ENCODE data around the gene LRRN3.

The LRRN3 gene

GRCh38 chr7:111080495-111081105 lies 10.3 kb upstream of the LRRN3 start:
- no peak for DNase-seq (ENCODE audit: low read depth)

GRCh38 chr7:111081546-111082267 lies 9.2 kb upstream of the LRRN3 start:
- DNase-seq (ENCODE audit: low read depth): no peak

DNA sequence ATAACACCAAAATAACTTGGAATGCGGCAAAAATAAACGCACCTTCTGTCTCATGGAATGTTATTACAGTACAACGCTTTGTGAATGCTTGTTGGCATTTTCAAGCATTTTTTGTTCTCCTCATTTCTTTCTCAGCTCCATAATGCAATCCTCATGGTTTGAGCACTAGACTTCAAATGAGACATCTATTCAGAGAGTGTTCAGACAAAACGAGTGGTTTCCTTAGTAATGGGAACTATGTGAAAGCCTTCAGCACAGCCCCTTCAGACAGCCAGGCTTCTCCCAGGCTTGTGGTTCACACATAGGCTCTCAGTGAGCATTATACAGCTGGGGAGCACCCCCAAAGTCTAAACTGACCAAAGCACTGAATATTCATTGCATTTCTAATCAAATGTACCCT lies 8.6 kb upstream of the LRRN3 start:
- DNase-seq (ENCODE audit: low read depth): no peak

DNA sequence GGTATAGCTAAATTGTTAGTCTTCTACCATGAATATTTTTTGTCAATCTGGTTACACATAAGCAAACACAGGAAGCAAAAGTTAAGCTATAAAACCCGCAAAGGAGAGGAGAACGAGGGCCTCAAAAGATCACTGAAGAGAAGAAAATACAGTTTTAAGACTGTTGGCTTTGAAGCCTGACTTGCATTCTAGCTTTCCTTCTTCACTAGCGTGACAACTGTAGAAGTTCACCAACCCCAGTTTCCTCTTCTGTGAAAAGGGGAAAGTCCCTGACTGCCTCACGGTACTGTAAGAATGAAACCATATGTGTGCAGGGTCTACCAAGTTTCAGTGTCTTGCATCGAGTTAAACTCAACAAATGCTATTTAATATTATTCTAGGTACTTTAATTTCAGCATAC lies 7.5 kb upstream of the LRRN3 start:
- no peak for DNase-seq (ENCODE audit: low read depth)

GRCh38 chr7:111085356-111085755 lies 5.6 kb upstream of the LRRN3 start:
- no peak for DNase-seq (ENCODE audit: low read depth)

- no peak for DNase-seq (ENCODE audit: low read depth)
Measured at GRCh38 chr7:111086532-111086931, 4.4 kb upstream of the LRRN3 start.

GRCh38 chr7:111088328-111088727 lies 2.6 kb upstream of the LRRN3 start:
- DNase-seq (ENCODE audit: low read depth): no peak

DNA sequence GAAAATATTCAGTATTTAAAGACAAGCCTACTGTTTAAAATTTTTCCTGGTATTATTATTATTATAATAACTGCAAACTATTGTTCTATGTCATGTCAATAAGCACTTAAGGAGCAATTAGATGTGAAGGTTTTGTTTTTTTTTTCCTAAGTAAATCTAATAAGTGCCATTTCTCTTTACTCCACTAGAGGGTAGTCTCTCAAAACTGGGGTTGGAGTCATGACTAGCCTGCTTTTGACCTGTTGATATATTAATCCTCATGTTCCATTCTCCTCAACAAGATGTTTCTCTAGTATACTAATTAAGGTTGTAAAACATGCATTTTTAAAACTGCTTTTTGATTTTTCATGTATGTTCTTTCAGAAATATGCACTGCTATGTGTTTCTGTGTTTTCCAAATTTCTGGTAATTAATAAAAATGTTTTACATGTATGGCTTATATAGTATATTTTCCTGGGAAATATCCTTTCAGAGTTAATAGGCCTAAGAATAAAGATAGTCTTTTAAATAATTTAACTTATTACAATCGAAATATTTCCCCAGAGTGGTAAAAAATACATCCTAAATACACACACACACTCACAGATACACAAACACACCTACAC lies 1.0 kb upstream of the LRRN3 start:
- DNase-seq (ENCODE audit: low read depth): peak; percentile 33

- DNase-seq (ENCODE audit: low read depth): no peak
Measured at GRCh38 chr7:111091593-111092358, 849 bp downstream of the LRRN3 start.

- DNase-seq (ENCODE audit: low read depth): no peak
Measured at GRCh38 chr7:111092406-111093236, 1.7 kb downstream of the LRRN3 start.

GRCh38 chr7:111093496-111093895 lies 2.6 kb downstream of the LRRN3 start:
- DNase-seq (ENCODE audit: low read depth): no peak

DNA sequence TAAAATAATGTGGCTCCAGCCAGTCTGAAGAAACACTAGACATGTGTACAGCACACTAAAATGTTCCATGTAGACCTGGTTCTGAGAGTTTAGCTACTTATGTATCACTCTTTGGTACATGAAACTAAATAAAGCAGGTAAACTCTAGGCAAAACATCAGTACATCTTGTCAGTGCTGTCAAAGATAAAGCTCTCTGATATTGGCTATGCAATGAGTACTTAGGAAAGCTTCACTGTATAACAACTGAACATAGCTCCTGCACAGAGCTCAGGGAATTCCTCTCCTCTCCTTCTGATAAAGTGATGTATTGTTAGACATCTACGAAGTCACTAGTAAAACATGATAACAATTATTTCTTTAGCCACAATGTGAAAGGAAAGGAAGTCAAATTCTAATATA lies 3.5 kb downstream of the LRRN3 start:
- no peak for DNase-seq (ENCODE audit: low read depth)

GRCh38 chr7:111096997-111097396 lies 6.1 kb downstream of the LRRN3 start:
- no peak for DNase-seq (ENCODE audit: low read depth)

DNA sequence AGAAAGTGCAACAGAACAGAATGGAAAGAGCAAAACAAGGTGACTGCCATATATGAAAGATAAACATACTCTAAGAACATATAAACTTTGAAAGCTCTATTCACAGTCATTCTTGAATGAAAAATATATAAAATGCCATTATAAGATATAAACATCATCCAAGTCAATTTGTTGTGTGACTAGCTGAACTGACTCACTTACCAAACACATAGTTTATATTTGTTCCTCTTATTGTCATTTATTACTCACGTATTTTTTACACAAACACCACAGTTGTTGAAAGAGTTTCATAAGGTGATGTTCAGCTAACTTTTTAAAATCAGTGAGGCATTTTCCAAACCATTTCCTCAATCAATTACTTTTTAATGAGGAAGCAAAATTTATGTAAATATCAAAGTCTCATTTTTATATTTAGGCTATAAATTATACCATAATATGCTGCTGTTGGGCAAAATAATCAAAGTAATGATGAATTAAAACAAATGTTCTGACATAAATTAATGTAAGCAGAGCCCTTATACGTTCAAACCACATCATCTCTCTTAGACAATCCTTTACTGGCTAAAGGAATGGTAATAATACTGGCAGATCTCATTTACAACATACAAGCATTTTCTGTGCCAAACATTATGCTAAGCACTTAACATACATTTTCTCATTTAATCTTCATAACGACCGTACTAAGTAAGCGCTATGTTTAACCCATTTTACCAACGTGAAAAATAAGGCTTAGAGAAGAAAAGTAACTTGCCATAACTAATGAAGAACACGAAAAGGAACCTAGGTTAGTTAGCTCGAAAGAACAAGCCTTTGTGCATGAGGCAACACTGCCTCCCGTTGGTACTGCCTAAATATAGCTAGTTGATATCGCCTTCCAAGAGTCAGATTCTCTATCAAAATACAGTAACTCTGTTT lies 7.3 kb downstream of the LRRN3 start:
- no peak for DNase-seq (ENCODE audit: low read depth)

GRCh38 chr7:111098926-111099250 lies 8.0 kb downstream of the LRRN3 start:
- no peak for DNase-seq (ENCODE audit: low read depth)

GRCh38 chr7:111101856-111102646 lies 11.1 kb downstream of the LRRN3 start:
- no peak for DNase-seq (ENCODE audit: low read depth)

DNA sequence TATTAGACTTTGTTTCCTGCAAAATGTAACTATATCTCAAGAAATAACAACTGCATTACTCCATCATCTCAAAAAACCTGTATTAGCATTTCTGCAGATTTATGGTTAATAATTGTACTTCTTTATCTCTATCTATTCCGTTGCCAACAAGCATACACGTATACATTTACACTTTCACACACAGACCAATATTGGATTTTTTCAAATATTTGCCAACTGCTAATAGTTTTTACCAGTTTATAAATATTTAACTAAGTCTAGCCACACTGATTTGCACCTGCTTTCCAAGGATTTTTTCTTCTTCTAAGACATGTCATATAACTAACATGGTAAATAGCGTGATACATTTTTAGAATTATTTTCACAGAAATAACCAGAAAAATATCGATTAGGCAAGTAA lies 12.2 kb downstream of the LRRN3 start:
- no peak for DNase-seq (ENCODE audit: low read depth)

DNA sequence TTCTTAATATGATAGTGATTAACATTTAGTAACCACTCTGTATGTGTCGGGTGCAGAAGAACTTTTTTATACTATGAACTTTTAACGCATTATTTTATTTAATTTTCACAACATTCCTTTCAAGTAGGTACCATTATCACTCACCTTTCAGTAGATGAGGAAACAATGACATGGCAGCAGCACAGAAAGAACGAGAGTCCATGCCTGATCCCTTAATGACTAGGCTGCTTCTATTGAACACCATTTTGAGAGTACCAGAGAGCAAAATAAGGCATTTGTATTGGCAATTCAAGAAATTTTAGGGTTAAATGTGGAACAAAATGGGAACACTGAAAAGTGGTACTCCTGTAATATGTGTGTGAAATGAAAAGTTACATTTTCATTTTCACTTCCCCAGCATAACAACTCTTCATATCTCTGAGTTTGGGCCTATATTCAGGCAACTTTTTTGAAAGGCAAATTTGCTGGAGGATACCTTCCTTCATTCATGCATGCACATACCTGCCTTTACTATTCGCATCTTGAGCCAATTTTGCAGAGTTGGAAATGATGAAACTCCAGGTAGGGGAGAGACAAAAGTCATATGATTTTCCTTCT lies 12.8 kb downstream of the LRRN3 start:
- no peak for DNase-seq (ENCODE audit: low read depth)

- no peak for DNase-seq (ENCODE audit: low read depth)
Measured at GRCh38 chr7:111104710-111105109, 13.8 kb downstream of the LRRN3 start.

GRCh38 chr7:111105269-111105668 lies 14.3 kb downstream of the LRRN3 start:
- no peak for DNase-seq (ENCODE audit: low read depth)
